NCI-H2171 treated with DMSO at 0.1 percent for 48 hours (cell line): ENCODE results near the gene ZFYVE21.

Experiments
- DNase-seq: peaks from one replicate; lab custom pipeline; 2025; lab: John Stamatoyannopoulos, UW

ZFYVE21 gene

GRCh38 chr14:103705504-103706284 lies 9.9 kb upstream of the ZFYVE21 start:
- no peak for DNase-seq

DNA sequence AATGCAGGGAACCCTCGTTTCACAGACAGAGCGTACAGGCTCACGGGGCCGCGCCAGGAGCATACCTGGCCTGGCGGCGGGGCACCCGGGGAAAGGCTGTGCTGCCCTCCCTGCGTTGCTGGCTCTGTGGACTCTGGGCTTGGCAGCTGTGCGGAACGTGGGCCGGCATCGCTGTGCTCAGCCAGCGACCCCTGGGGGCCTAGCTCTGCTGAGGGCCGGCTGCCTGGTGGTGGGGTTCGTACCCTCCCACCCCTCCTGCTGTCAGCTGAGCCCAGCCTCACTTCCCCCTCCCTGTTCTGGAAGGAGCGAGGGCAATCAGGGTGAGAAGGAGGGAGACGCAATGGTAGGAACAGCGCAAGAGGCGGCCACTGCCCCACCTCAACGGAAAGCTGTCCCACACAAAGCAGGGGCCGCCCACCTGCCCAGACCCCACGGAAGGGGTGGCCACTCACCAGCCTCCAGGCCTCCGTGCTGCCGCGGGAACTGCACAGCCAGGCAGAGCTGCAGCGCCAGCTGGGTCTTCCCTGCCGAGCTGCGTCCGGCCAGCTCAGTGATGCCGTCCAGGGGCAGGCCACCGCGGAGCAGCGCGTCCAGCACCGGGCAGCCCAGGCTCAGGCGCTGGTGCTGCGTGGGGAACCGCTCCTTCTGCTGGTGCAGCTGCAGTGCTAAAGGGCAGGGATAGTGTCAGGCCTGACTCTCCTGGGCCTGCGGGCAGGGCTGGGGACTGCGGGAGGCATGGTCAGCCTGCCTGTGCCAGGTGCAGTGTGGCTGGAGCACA lies 8.9 kb upstream of the ZFYVE21 start:
- no peak for DNase-seq

DNA sequence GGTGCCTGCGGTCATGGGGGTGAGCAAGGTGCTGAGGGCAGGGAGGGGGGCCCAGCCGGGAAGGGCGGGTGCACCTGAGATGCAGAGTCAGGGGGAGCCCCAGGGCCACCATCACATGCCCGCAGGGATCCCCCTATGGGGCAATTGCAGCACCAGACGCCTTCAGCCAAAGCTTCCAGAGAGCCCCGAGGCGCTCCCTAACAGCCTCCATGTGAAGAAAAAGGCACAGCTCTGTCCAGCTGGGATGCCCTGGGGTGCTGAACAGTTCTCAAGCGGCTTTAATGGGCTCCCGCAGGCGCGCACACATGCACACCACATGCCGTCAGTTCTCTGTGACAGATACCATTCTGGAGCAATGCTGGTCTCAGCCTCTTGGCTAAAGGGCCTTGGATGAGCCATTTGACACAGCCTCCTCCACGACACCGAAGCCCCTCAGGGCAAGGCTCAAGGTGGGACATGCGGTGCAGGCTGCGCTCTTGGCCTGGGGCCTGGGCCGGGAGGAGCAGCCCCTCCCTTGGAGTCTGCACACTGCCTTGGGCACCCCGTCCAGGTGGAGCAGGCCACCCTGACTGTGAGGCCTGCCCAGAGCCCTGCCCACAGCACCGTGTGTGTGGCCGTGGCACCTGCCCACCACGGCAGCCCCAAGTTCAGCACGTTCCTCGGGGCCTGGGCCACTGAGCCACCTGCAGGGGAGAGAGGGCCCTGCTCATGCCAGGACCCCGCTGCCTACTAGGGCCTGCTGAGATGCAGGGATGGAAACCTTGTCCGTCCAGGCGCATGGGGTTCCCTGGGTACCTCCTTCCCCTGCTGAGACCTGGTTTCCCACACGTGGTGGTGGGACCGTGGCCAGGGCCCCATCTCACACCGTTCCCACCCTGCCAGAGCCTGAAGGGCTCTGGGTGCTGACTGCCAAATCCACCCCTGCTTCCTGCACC lies 8.0 kb upstream of the ZFYVE21 start:
- no peak for DNase-seq

- DNase-seq: no peak
Measured at GRCh38 chr14:103708750-103709187, 6.8 kb upstream of the ZFYVE21 start.

DNA sequence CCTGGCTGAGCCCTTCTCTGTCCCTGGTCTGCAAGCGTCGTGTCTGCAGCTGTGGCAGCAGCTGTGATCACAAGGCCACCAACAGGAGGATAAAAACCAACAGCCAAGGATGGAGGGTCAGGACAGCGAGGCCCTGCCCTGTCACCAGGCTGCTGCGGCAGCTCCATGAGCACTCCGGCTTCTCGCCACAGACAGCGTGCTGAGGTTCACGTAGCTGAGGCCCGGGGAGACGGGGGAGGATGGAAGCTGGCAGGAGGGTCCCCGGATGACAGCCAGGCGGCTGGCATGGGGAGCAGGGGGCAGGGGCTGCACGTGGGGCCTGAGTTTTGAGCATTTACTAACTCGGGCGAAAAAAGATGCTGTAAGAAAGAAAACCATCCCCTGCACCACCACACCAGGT lies 5.8 kb upstream of the ZFYVE21 start:
- no peak for DNase-seq

DNA sequence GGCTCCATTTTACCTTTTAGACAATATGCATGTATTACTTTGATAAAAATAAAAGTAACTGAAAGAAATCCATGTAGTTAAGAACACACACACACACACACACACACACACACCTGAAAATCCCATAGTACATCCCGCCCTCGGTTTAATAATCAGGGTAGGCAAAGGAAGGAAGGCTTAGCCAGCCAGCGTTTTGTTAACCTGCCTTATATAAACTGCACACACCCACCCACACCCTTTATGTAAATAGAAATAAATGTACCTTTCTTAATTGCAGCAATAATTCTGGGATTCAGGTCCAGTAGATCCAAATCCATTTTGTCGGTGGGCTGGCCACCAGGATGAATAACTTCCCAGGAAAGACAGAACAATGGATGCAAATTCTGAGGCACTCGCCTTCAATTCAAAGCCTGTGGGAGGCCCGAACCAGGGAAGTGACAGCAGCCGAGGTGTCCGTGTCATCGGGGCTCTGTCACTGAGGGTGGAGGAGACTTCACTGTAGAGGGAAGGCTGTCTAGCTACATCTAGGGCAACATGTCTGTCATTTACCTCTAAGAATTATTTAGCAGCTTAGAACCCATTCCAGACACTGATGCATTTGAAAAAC lies 4.7 kb upstream of the ZFYVE21 start:
- no peak for DNase-seq

DNA sequence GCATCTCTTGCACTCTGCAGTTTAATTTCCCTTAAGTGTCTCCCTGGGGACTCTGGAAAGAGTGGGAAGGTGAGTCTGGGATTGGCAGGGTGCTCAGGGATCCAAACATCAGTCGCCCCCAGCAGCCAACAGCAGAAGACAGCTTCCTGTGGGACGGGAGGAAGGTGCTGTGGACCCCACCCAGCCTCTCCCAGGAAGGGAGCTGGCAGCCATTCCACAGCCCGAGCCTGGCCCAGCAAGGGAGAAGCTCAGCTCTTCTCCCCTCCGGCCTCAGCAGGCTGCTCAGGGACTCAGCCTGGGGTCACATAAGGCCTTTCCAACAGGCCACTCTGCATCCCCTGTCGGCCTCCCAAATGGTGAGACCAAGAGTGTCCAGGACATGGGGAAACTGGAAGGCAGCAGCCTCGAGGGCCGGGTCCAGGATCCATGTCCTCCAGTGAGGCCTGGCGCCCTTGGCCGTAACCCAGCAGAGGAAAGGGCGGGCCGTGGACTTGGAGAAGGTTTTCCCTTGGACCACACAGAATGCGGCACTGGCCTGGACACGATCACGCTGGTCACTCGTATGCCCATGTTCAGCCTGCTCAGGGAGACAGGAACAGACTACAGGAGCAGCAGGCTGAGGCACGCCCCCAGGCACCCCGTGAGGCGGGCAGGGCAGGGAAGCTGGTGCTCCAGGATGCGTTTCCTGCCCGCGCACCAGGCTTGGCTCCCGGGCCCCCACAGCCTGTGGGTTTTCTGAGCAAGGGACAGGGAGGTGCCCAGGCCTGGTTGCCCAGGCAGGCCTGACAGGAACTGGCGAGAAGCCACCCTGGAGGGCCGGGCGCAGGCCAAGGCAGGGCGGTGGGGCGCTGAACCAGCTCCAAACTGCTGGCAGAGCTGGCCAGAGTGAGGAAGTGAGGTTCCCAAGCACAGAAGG lies 3.8 kb upstream of the ZFYVE21 start:
- DNase-seq: no peak

GRCh38 chr14:103712633-103713247 lies 2.9 kb upstream of the ZFYVE21 start:
- no peak for DNase-seq

DNA sequence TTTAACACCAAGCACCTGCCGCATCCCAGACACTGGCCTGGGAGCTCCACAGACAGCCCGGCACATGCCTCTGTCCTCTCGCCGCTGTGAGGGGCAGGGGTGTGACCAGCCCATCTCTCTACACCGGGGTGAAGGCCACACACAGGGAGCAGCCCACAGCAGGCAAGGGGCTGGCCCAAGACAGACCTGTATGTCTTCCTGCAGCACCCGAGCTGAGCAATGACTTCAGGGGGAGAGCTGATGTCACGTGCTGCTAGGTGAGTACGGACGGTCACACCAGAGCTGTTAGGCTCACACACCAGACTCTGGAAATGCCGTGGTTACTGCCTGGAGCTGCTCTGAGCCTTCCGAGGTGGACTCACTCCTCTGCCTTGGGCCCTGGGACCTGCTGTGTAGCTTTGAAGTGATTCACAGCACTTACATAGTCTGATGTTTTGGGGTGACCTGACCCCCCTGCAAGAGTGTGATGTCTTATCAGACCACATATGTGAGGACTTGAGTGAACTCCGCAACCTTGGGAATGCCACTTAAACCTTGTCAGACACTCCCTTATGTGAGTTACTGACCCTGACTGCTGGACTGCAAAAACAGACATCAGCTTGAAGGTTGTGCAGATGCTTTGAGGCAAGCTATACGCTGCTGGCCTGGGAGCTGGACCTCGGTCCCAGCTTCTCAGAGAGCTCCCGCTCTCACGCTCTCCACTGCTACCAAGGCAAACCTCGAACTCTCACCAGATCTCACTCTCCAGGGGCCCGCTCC lies 2.1 kb upstream of the ZFYVE21 start:
- DNase-seq: no peak

- DNase-seq: no peak
Measured at GRCh38 chr14:103714063-103714724, 1.4 kb upstream of the ZFYVE21 start.

GRCh38 chr14:103716091-103716801 lies 636 bp downstream of the ZFYVE21 start:
- DNase-seq: no peak

- no peak for DNase-seq
Measured at GRCh38 chr14:103716899-103717411, 1.3 kb downstream of the ZFYVE21 start.

GRCh38 chr14:103718572-103718971 lies 3.0 kb downstream of the ZFYVE21 start:
- DNase-seq: no peak

DNA sequence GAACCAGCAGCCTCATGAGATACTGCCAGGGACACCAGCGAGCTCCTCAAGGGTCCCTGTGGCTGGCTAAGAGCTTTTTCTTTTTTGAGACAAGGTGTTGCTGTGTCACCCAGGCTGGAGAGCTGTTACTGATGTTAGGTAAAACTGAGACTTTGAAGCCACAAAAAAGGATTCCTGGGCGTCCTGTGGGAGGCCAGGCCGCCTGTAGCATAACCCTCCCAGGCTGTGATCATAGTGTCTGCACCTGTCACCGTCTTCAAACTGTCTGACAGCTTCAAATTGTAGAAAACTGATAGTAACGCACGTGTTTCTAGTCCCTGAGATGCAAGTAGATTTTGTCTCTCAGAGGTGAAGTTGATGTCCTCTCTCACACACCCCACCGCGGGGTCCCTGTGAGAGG lies 4.1 kb downstream of the ZFYVE21 start:
- DNase-seq: no peak

- no peak for DNase-seq
Measured at GRCh38 chr14:103721334-103722120, 5.9 kb downstream of the ZFYVE21 start.

- no peak for DNase-seq
Measured at GRCh38 chr14:103723748-103724081, 8.1 kb downstream of the ZFYVE21 start.

DNA sequence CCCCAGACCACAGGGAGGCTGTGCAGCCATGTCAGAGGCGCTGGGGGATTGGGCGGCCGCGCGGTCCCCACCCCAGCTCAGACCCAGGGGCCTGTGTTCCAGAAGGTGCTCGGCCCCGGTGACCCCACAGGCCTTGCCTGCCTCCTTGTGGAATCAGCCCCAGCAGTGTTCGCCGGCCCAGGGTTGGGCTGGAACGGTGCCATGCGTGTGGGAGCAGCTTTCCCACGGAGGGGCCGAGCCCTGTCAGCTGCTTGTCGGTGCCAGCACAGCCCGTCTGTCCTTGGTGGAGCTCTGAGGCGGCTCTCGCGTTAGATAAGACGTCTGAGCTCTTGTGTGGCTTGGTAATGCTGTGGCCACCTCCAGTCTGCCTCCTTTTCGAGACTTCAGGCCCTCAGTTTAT lies 8.5 kb downstream of the ZFYVE21 start:
- no peak for DNase-seq
